GM18502 (cell line): ENCODE results near the gene GPR132.
"Not testable (repeated sequence)": the region's sequence is repeated elsewhere in the genome, so short reads cannot be mapped to it uniquely, and the experiment has no call there.

Source experiments
- ATAC-seq: cut with Tn5 transposase; IDR thresholded peaks from one replicate; pipeline ENCODE4 v1.9.1; 2021; ENCODE audit warnings: mild to moderate bottlenecking; ENCODE audit not compliant: unreplicated experiment, poor library complexity

GPR132 gene

GRCh38 chr14:105065280-105066228 lies at the start of gene GPR132:
TSS of gene GPR132 (minus strand) at chr14:105065430. CDS start at chr14:105055420, 10,010 bp downstream.
- peak; percentile 60 for ATAC-seq

- ATAC-seq = not testable (repeated sequence)
These were observed 44.0 kb upstream of the GPR132 start for GRCh38 chr14:105109243-105109642.

GRCh38 chr14:105108516-105108864 lies 43.3 kb upstream of the GPR132 start:
- ATAC-seq = no peak

- ATAC-seq = no peak
These were observed 42.7 kb upstream of the GPR132 start for GRCh38 chr14:105107781-105108515.

GRCh38 chr14:105107351-105107750 lies 42.1 kb upstream of the GPR132 start:
- no peak for ATAC-seq

GRCh38 chr14:105105158-105105557 lies 39.9 kb upstream of the GPR132 start:
- ATAC-seq = no peak

- no peak for ATAC-seq
These were observed 37.7 kb upstream of the GPR132 start for GRCh38 chr14:105102893-105103292.

GRCh38 chr14:105102361-105102870 lies 37.2 kb upstream of the GPR132 start:
- no peak for ATAC-seq

- ATAC-seq = no peak
These were observed 35.7 kb upstream of the GPR132 start for GRCh38 chr14:105100910-105101309.

GRCh38 chr14:105099778-105100177 lies 34.5 kb upstream of the GPR132 start:
- no peak for ATAC-seq

GRCh38 chr14:105098316-105098715 lies 33.1 kb upstream of the GPR132 start:
- ATAC-seq = no peak

GRCh38 chr14:105097794-105098127 lies 32.5 kb upstream of the GPR132 start:
- ATAC-seq = no peak

GRCh38 chr14:105096206-105096875 lies 31.1 kb upstream of the GPR132 start:
- no peak for ATAC-seq

- no peak for ATAC-seq
These were observed 30.1 kb upstream of the GPR132 start for GRCh38 chr14:105095236-105095805.

GRCh38 chr14:105094193-105094907 lies 29.1 kb upstream of the GPR132 start:
- peak; percentile 1 for ATAC-seq

GRCh38 chr14:105093431-105094192 lies 28.4 kb upstream of the GPR132 start:
- ATAC-seq = peak; percentile 74

- ATAC-seq = peak; percentile 40
These were observed 27.8 kb upstream of the GPR132 start for GRCh38 chr14:105093038-105093430.

- ATAC-seq = no peak
These were observed 27.2 kb upstream of the GPR132 start for GRCh38 chr14:105092171-105093037.
